Iris pigment epithelial cell (primary cell): ENCODE measurements around the gene TCEAL6.
"Not testable (repeated sequence)": the region's sequence is repeated elsewhere in the genome, so short reads cannot be mapped to it uniquely, and the experiment has no call there.

ENCODE experiments used
- DNase-seq: peaks from one replicate; pipeline ENCODE4 v3.0.0-alpha.2; 2011; ENCODE audit warnings: low read depth

TCEAL6 gene

DNA sequence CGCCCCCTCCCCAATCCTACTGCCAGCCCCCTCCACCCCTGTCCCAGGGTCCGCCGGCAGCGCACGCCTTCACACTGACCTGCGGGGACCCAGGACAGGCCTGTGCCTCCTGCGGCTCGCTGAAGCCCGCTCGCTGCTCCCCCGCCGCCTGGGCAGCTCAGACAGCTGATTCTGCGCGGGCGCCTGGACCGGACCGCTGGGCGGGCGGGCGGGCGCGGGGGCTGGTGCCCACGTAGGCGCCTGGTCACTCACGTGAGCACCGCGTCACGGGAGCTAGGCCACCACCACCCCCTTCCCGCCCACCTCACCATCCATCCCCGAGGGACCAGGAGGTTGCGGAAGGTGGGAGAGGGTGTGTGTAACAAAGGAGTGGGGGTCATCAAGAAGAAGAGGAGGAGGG lies at the start of gene TCEAL6:
Gene TCEAL6 (minus strand): TSS at position 208 of the 400 bp plus-strand sequence.
- not testable (repeated sequence) for DNase-seq

DNA sequence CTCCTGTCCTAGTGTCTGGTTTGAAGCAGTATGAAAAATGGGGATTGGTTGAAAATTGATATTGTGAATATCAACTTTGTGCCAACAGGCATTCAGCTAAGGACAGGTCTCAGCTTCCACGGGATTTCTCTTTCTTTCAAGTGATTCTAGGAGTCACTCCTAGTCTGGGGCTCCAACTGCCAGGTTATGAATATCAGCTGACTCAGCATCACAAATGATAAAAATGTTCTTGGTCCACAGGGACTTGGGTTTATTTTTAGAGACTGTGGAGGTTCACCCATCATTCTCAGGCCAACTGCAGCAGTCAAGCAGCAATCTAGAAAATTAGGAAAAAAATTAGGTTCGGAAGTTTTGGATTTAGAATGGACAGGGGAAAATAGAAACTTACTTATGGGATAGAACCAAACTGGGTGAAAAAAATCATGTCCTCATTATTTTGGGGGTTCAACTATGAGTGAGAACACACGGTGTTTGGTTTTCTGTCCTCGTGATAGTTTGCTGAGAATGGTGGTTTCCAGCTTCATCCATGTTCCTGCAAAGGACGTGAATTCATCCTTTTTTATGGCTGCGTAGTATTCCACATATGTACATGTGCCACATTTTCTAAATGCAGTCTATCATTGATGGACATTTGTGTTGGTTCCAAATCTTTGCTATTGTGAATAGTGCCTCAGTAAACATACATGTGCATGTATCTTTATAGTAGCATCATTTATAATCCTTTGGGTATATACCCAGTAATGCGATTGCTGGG lies 43.9 kb upstream of the TCEAL6 start:
- DNase-seq: no peak

DNA sequence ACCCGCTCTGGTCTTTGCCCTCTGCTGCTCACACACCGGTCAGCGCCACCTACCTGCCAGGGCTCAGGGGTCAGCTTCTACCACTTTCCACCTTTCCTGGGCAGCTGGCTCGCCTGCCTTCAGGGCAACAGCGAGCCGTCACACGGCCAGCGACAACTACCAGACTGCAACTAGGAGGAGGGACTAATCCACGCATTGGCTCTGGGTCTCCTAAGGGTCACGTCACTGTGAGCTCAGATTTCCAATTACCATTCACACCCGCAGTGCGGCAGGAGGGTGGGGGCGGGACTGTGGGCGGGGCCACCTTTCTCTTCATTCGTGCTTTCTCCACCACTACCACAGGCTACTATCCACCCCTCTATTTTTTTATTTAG lies 13.5 kb upstream of the TCEAL6 start, which contains the start of gene BEX5:
Gene BEX5 (minus strand): TSS at position 172 of the 374 bp plus-strand sequence. CDS start 1,712 bp downstream, outside the sequence.
- no peak for DNase-seq

DNA sequence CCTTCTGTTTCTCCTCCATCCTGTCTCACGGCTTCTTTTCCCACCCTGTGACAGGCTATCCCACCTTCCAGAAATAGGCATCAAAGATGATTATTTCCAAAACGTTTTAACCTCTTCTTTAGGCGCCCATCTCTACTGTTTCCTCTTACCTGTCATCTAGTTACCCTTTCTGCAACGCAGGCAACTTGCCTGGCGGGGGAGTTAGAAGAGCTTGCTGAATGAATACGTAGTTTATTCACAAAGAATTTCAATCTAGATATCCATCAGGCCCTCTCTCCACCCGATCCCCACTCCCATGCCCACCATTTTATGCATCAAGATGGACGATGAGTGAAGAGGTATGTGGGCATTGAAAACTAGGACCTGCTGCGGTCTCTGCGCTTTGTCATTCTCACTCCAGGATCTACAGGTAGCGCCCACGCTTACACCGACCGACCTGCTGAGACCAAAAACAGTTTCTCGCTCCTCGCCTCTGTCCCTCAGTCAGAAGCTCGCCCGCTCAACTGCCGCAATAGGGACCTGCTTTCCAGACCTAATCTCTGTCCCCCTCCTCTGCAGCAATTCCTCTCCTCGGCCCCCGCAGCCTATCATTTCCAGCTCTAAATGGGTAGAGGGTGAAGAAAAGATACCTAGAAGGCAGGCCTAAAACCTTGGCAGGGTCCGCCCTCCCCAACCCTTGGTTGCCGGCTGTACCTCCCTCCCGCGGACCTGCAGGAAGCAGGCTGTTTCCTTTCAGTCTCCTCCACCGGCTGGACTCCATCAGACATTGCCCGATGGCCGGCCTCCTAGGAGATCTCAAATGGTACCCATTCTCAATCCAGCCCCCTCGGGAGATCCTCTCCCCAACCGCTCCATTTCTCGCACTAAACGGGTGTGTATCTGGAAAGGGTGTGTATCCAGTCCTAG lies 12.9 kb upstream of the TCEAL6 start:
- DNase-seq: no peak

DNA sequence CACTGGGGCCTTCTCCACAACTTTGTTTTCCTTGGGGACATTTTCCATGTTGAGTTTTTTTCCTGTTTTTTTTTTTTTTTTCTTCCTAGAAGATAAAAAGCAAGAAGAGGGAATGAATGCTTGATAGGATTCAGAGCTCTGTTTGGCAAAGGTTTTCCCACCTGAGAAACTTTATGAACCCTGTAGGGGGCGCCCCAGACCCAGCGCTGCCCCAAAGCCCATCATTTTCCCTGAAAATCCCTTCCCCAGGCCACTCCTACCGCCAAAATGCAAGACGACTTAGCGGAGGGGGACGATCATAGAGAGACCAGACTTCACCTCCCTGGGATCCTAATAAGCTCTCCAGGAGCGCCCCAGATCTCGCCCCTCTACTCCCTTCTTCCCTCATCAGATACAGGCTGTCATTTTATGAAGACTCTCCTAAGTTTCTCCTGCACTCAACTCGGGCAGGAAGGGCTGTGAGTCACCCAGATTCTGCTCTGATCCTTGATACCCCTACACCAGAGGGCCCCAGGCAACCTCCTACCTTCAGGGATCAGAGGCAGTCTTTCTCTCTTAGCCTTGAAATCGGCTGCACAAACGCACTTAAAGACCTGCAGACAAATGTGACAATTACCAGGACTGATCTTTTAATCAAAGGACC lies 12.1 kb upstream of the TCEAL6 start:
- DNase-seq: no peak

DNA sequence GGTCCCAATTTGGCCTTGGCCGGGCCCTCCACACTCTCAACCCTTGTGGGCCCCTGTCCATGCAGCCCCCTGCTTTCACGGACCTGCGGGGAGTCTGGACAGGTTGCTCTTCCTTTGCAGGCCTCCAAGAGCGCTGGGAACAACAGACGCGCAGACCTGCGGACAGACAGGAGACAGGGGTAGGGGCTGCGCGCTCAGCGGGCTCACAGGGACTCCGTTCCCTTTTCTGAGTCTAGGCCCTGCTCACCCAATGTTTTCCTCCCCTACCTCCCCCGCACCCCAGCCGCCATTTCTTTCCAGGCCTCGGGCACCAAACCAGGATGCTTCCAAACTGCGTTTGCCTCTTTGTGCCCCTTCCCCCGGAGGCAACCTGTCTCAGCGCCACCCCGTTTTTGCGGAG lies 650 bp downstream of the TCEAL6 start:
- not testable (repeated sequence) for DNase-seq

DNA sequence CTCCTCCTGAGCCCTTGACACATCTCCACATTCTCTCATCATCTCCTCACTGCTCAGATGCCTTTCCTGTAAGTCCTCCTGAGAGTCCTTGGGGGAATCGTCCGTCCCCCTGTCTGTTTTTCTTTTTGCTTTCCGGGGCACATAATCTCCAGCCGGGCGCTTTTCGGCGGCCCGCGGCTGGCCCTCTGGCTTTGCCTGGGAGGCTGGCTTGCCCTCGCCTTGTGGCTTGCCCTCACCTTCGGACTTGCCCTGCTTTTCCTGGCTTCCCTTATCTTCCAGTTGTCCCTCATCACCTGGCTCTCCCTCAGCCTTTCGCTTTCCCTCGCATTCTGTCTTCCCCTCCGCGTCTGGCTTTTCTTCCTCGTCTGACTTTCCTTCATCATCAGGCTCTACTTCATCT lies 1.4 kb downstream of the TCEAL6 start:
- DNase-seq: not testable (repeated sequence)

DNA sequence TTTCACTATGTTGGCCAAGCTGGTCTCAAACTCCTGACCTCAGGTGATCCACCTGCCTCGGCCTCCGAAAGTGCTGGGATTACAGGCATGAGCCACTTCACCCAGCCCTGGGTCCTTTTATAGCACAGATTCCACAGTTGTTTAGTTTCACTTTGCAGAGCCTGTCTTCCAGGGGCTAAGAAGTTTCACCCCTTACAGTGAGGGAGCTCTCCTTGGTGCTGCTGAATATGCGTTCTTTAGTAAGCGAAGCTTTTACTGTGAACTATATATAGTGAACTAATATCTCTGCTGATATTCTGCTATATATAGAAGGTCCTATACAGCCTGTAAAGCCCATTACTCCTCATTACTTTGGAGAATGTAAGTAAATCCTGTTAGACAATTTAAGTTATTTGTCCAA lies 4.2 kb downstream of the TCEAL6 start:
- no peak for DNase-seq

DNA sequence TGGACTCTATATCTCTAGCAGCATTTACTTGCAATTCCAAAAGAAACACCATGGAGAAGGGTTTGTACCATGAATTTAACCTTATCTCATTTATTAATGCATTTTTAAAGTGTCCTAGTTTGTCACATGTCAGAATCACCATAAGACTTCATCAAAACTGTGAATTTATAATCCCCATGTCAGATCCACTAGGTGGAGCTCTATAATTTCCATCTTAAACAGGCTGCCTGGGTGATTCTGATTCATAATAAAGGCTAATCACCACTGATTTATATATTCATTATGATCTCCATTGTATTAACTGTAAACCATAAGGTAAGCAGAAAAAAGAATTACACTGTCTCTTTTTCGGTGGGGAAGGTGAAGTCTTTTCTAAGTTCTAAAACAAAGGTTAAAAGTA lies 12.8 kb downstream of the TCEAL6 start:
- peak; percentile 18 for DNase-seq

DNA sequence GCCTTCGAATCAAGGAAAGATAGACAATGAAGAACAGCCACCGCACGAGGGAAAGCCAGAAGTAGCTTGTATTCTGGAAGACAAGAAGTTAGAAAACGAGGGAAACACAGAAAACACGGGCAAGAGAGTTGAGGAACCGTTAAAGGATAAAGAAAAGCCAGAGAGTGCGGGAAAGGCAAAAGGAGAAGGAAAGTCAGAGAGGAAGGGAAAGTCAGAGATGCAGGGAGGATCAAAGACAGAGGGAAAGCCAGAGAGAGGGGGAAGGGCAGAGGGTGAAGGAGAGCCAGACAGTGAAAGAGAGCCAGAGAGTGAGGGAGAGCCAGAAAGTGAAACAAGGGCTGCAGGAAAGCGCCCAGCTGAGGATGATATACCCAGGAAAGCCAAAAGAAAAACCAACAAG lies 15.4 kb downstream of the TCEAL6 start:
- DNase-seq: no peak

DNA sequence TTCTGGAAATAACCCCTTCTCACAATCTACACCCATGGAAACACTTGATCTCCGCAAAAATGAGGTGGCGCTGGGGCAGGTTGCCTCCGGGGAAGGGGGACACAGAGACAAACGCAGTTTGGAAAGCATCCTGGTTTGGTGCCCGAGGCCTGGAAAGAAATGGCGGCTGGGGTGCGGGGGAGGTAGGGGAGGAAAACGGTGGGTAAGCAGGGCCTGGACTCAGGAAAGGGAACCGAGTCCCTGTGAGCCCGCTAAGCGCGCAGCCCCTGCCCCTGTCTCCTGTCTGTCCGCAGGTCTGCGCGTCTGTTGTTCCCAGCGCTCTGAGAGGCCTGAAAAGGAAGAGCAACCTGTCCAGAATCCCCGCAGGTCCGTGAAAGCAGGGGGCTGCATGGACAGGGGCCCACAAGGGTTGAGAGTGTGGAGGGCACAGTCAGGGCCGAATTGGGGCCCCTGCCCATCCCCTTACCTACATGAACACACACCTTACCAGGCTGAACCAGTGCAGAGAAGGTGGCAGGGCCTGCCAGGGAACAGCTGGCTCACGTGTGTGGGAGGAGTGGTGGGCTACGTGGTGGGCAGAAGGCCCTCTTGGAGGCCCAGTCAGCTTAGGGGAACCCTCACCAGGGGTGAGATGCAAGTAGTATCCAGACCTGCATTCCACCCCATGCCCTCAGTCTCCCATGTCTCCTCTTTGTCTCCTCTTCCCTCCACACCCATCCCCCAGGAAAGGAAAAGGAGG lies 16.0 kb downstream of the TCEAL6 start:
- not testable (repeated sequence) for DNase-seq

DNA sequence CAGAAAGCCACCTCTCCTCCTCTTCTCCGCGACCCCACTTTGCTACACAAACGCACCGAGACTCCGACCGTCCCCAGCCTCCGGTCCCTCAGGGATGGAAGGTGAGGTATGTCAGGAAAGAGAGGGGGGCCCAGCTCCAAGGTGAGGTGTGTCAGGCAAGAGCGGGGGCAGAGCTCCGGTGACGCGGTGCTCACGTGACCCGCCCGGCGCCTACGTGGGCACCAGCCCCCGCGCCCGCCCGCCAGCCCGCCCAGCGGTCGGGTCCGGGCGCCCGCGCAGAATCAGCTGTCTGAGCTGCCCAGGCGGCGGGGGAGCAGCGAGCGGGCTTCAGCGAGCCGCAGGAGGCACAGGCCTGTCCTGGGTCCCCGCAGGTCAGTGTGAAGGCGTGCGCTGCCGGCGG lies 16.8 kb downstream of the TCEAL6 start, which contains the start of gene TCEAL2:
Gene TCEAL2 (plus strand): TSS at position 244 of the 400 bp plus-strand sequence. CDS start 1,152 bp downstream, outside the sequence.
- DNase-seq: not testable (repeated sequence)

DNA sequence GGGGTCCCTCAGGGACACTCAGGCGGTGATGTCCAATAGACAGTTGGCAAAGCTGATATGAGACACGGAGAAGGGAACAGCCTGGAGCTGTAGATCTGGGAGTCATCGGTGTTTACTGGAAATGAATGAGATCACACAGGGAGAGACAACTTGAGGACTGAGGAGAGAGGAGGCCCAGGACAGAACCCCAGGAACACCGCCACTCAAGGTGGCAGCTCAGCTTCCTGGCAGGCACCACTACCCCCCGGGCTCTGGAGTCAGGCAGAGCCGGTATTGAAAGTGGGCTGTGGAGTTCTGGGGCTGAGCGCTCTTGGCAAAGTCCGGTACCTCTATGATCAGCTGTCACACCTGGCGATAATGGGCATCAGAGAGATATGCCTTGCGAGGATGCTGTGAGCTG lies 17.3 kb downstream of the TCEAL6 start:
- DNase-seq: not testable (repeated sequence)

DNA sequence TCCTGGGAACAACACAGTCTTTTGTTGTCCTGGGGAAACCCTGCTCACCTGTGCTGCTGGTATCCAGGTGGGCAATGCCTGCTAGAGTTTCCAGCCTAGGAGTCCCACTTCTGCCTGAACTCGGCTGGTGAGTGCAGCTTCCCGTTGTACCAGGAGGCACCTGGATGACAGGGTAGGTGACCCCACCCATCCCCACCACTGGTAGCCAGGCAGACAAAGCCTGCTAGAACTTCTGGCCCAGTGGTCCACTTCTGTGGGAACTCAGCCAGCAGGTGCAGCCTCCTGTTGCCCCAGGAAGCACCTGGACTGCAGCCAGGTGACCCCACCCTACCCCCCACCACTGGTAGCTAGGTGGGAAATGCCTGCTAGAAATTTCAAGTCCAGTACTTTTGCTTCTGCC lies 26.5 kb downstream of the TCEAL6 start:
- DNase-seq: no peak

DNA sequence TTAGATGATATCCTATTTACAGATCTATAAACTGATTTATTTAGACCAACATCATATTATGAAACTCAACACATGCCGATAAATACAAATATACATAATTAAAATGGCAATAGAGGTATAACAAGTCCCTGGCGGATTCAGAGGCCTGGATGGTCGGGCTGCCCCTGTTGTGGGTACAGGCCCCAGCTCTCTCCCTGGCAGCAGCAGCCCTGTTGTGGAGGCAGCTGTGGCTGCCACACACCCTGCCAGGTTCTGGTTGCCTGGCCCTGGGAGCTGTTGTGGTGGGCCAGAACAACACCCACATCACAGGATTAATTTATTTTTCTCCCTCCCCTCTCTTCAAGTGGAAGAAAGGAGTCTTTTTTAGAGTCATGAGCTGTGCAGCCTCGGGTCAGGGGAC lies 28.9 kb downstream of the TCEAL6 start:
- DNase-seq: no peak
